Measurements from ENCODE around the gene SDK1.

The SDK1 gene

GRCh38 chr7:3821488-3821887 lies 520.4 kb downstream of the SDK1 start:
- Histone ChIP-seq H3K14ac (ENCODE audit: low read length) (no peak overlapping the region), H2AK5ac (ENCODE audit: low read depth, low read length) (no peak overlapping the region), H2AFZ (ENCODE audit: low read length) (no peak overlapping the region), H3K27ac (replicated peaks; ENCODE audit: low read length) (no peak overlapping the region), H4K8ac (ENCODE audit: low read depth, low read length) (no peak overlapping the region), H3K4me1 (ENCODE audit: control insufficient read depth in 2 of 2, insufficient read depth in 1 of 2, low read depth in 1 of 2, low read length in 2 of 2) (no peaks in the 10 kb centered on the region), H3K4me2 (ENCODE audit: insufficient read depth, low read length, poor library complexity, severe bottlenecking) (no peak overlapping the region), H3K9me3 (replicated peaks in 1 of 2; ENCODE audit: control insufficient read depth in 2 of 2, insufficient read depth in 1 of 2, low read depth in 1 of 2, low read length in 2 of 2) (no peaks in the 10 kb centered on the region), H3K18ac (ENCODE audit: low read length) (no peak overlapping the region), H4K91ac (ENCODE audit: low read depth, low read length, poor library complexity) (no peak overlapping the region), H3K9ac (ENCODE audit: low read depth, low read length, poor library complexity) (no peak overlapping the region), H2BK120ac (ENCODE audit: low read depth, low read length) (no peak overlapping the region), H2BK15ac (ENCODE audit: low read length) (no peak overlapping the region), H3K4me3 (ENCODE audit: low read length in 2 of 2) (no peak overlapping the region), H2BK5ac (ENCODE audit: low read length) (no peak overlapping the region), H3K4ac (ENCODE audit: low read length) (no peak overlapping the region), H2BK12ac (ENCODE audit: low read length) (no peak overlapping the region), H3K79me1 (ENCODE audit: low read depth, low read length) (no peaks in the 10 kb centered on the region), H3K36me3 (replicated peaks in 1 of 2; ENCODE audit: control insufficient read depth in 2 of 2, insufficient read depth in 2 of 2, low read length in 2 of 2) (no peaks in the 10 kb centered on the region), H3K23ac (ENCODE audit: low read depth, low read length, poor library complexity) (no peak overlapping the region), H3K27me3 (ENCODE audit: control insufficient read depth in 3 of 3, insufficient read depth in 3 of 3, low read depth in 1 of 3, low read length in 3 of 3) (no peaks in the 10 kb centered on the region)
- WGBS, 2 donors (ENCODE audit: extremely low coverage in 2 of 2, insufficient read length in 2 of 2, insufficient replicate concordance in 1 of 2) = no CpG with 5 or more reads among the region's 6 CpGs
- no peak for DNase-seq (ENCODE audit: low spot score)

- no peak overlapping the region for H4K91ac ChIP-seq (ENCODE audit: low read depth, low read length, poor library complexity)
- no peak for DNase-seq (ENCODE audit: low spot score)
- H3K14ac ChIP-seq (ENCODE audit: low read length) = no peak overlapping the region
- H2BK12ac ChIP-seq (ENCODE audit: low read length) = no peak overlapping the region
- H3K4me2 ChIP-seq (ENCODE audit: insufficient read depth, low read length, poor library complexity, severe bottlenecking) = no peak overlapping the region
- H3K27me3 ChIP-seq (ENCODE audit: control insufficient read depth in 3 of 3, insufficient read depth in 3 of 3, low read depth in 1 of 3, low read length in 3 of 3) = no peaks in the 10 kb centered on the region
- H2AK5ac ChIP-seq (ENCODE audit: low read depth, low read length) = no peak overlapping the region
- H2BK5ac ChIP-seq (ENCODE audit: low read length) = no peak overlapping the region
- H3K23ac ChIP-seq (ENCODE audit: low read depth, low read length, poor library complexity) = no peak overlapping the region
- no peaks in the 10 kb centered on the region for H3K9me3 ChIP-seq (replicated peaks in 1 of 2; ENCODE audit: control insufficient read depth in 2 of 2, insufficient read depth in 1 of 2, low read depth in 1 of 2, low read length in 2 of 2)
- H3K79me1 ChIP-seq (ENCODE audit: low read depth, low read length) = no peaks in the 10 kb centered on the region
- no peak overlapping the region for H3K4ac ChIP-seq (ENCODE audit: low read length)
- no peak overlapping the region for H3K4me3 ChIP-seq (ENCODE audit: low read length in 2 of 2)
- no peak overlapping the region for H3K18ac ChIP-seq (ENCODE audit: low read length)
- H2BK120ac ChIP-seq (ENCODE audit: low read depth, low read length) = no peak overlapping the region
- no peak overlapping the region for H3K9ac ChIP-seq (ENCODE audit: low read depth, low read length, poor library complexity)
- H3K36me3 ChIP-seq (replicated peaks in 1 of 2; ENCODE audit: control insufficient read depth in 2 of 2, insufficient read depth in 2 of 2, low read length in 2 of 2) = no peaks in the 10 kb centered on the region
- H3K27ac ChIP-seq (replicated peaks; ENCODE audit: low read length) = no peak overlapping the region
- H3K4me1 ChIP-seq (ENCODE audit: control insufficient read depth in 2 of 2, insufficient read depth in 1 of 2, low read depth in 1 of 2, low read length in 2 of 2) = no peaks in the 10 kb centered on the region
- H2BK15ac ChIP-seq (ENCODE audit: low read length) = no peak overlapping the region
- no peak overlapping the region for H4K8ac ChIP-seq (ENCODE audit: low read depth, low read length)
- WGBS, 2 donors (ENCODE audit: extremely low coverage in 2 of 2, insufficient read length in 2 of 2, insufficient replicate concordance in 1 of 2) = no CpG with 5 or more reads among the region's 3 CpGs
- no peak overlapping the region for H2AFZ ChIP-seq (ENCODE audit: low read length)
Measured at GRCh38 chr7:3825491-3825890, 524.4 kb downstream of the SDK1 start.

- Histone ChIP-seq H3K36me3 (replicated peaks in 1 of 2; ENCODE audit: control insufficient read depth in 2 of 2, insufficient read depth in 2 of 2, low read length in 2 of 2) (no peaks in the 10 kb centered on the region), H3K4me2 (ENCODE audit: insufficient read depth, low read length, poor library complexity, severe bottlenecking) (no peak overlapping the region), H3K79me1 (ENCODE audit: low read depth, low read length) (no peaks in the 10 kb centered on the region), H4K91ac (ENCODE audit: low read depth, low read length, poor library complexity) (no peak overlapping the region), H2BK5ac (ENCODE audit: low read length) (no peak overlapping the region), H3K23ac (ENCODE audit: low read depth, low read length, poor library complexity) (no peak overlapping the region), H3K4me3 (ENCODE audit: low read length in 2 of 2) (no peak overlapping the region), H4K8ac (ENCODE audit: low read depth, low read length) (no peak overlapping the region), H3K14ac (ENCODE audit: low read length) (no peak overlapping the region), H3K9me3 (replicated peaks in 1 of 2; ENCODE audit: control insufficient read depth in 2 of 2, insufficient read depth in 1 of 2, low read depth in 1 of 2, low read length in 2 of 2) (no peaks in the 10 kb centered on the region), H2AFZ (ENCODE audit: low read length) (no peak overlapping the region), H3K4ac (ENCODE audit: low read length) (no peak overlapping the region), H3K4me1 (ENCODE audit: control insufficient read depth in 2 of 2, insufficient read depth in 1 of 2, low read depth in 1 of 2, low read length in 2 of 2) (no peaks in the 10 kb centered on the region), H3K18ac (ENCODE audit: low read length) (no peak overlapping the region), H2BK12ac (ENCODE audit: low read length) (no peak overlapping the region), H2AK5ac (ENCODE audit: low read depth, low read length) (no peak overlapping the region), H3K27ac (replicated peaks; ENCODE audit: low read length) (no peak overlapping the region), H3K9ac (ENCODE audit: low read depth, low read length, poor library complexity) (no peak overlapping the region), H2BK15ac (ENCODE audit: low read length) (no peak overlapping the region), H3K27me3 (ENCODE audit: control insufficient read depth in 3 of 3, insufficient read depth in 3 of 3, low read depth in 1 of 3, low read length in 3 of 3) (no peaks in the 10 kb centered on the region), H2BK120ac (ENCODE audit: low read depth, low read length) (no peak overlapping the region)
- no peak for DNase-seq (ENCODE audit: low spot score)
- whole genome bisulfite sequencing, 2 donors (ENCODE audit: extremely low coverage in 2 of 2, insufficient read length in 2 of 2, insufficient replicate concordance in 1 of 2) = no CpG with 5 or more reads among the region's 4 CpGs
Measured at GRCh38 chr7:3832199-3832598, 531.1 kb downstream of the SDK1 start.

GRCh38 chr7:3835109-3835508 lies 534.1 kb downstream of the SDK1 start:
- Histone ChIP-seq H3K14ac (ENCODE audit: low read length) (no peak overlapping the region), H2BK5ac (ENCODE audit: low read length) (no peak overlapping the region), H3K36me3 (replicated peaks in 1 of 2; ENCODE audit: control insufficient read depth in 2 of 2, insufficient read depth in 2 of 2, low read length in 2 of 2) (no peaks in the 10 kb centered on the region), H4K91ac (ENCODE audit: low read depth, low read length, poor library complexity) (no peak overlapping the region), H2BK12ac (ENCODE audit: low read length) (no peak overlapping the region), H2AK5ac (ENCODE audit: low read depth, low read length) (no peak overlapping the region), H3K4me3 (ENCODE audit: low read length in 2 of 2) (no peak overlapping the region), H3K27me3 (ENCODE audit: control insufficient read depth in 3 of 3, insufficient read depth in 3 of 3, low read depth in 1 of 3, low read length in 3 of 3) (no peaks in the 10 kb centered on the region), H3K23ac (ENCODE audit: low read depth, low read length, poor library complexity) (no peak overlapping the region), H4K8ac (ENCODE audit: low read depth, low read length) (no peak overlapping the region), H3K79me1 (ENCODE audit: low read depth, low read length) (no peaks in the 10 kb centered on the region), H2AFZ (ENCODE audit: low read length) (no peak overlapping the region), H3K4me2 (ENCODE audit: insufficient read depth, low read length, poor library complexity, severe bottlenecking) (no peak overlapping the region), H2BK15ac (ENCODE audit: low read length) (no peak overlapping the region), H3K27ac (replicated peaks; ENCODE audit: low read length) (no peak overlapping the region), H3K4ac (ENCODE audit: low read length) (no peak overlapping the region), H3K18ac (ENCODE audit: low read length) (no peak overlapping the region), H3K9ac (ENCODE audit: low read depth, low read length, poor library complexity) (no peak overlapping the region), H2BK120ac (ENCODE audit: low read depth, low read length) (no peak overlapping the region), H3K4me1 (ENCODE audit: control insufficient read depth in 2 of 2, insufficient read depth in 1 of 2, low read depth in 1 of 2, low read length in 2 of 2) (no peaks in the 10 kb centered on the region), H3K9me3 (replicated peaks in 1 of 2; ENCODE audit: control insufficient read depth in 2 of 2, insufficient read depth in 1 of 2, low read depth in 1 of 2, low read length in 2 of 2) (no peaks in the 10 kb centered on the region)
- DNase-seq (ENCODE audit: low spot score) = no peak
- WGBS, 2 donors (ENCODE audit: extremely low coverage in 2 of 2, insufficient read length in 2 of 2, insufficient replicate concordance in 1 of 2) = no CpG with 5 or more reads among the region's 8 CpGs
